ENCODE data around the gene IGBP1. TPM values are rescaled to one million over a fixed set of nuclear protein-coding genes. Genes with fewer than 3 reads are reported as not detected.

The IGBP1 gene
- total and polyA plus RNA-seq, 9 of the 15 experiments (the other 6 are each of a cell fraction or from before 2014, with no cell fraction given): 36.6 to 91.5 (median 52.8) TPM

DNA sequence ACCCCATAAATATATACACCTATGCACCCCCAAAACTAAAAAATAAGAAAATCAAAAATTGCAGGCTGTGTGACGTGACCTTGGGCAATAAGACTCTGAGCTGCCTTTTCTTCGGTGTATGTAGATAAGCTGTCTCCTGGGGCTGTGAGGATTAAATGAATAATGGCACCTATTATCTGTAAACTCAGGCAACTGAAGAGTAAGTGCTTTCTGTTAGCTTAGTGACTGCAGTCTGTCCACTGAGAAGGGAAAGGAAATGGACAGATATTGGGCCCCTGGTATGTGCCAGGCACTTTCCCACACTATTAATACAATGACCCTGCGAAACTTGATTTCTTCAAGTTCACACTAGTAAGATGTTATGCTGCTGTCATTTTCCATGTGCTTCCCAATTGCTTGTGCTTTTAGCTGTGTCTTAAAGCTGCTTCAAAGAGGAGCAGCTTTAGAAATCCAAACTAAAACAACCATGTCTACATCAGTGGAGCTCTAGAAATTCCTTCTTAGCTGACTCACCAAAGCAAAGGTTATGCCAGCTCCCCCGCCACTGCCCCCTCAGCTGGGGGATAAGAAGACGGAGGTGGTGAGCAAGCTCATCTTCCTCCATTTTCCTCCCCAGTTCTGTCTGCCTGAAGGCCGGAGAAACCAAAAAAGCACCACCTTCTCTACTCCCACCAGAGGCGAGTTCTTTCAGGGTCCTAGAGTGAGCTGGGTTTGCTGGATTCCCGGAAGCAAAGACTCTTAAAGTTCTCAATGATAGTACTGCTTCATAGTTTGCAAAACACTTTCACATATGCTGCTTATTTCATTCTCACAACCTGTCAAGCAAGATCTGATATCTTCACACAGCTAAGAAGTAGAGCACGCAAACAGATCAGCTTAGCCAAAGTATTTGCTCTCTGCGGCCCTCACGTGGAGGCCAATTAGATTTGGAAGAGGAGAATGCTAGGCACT, 35.3 kb downstream of the IGBP1 start:
- ATAC-seq: peak; percentile 88
- H3K9me3 ChIP-seq (replicated peaks; ENCODE audit: control insufficient read depth, insufficient read depth, low read depth, low read length): no peaks in the 10 kb centered on the region
- H3K79me2 ChIP-seq (ENCODE audit: control insufficient read depth, insufficient read depth, low read length): no peaks in the 10 kb centered on the region
- POLR2A ChIA-PET: interaction anchor here (0.6 to 1.6 kb wide), 7 partner anchors 15 to 1133 kb away, joined by 3 to 8 read pairs (median 4); partner anchors contain the start of gene IGBP1
- WGBS (ENCODE audit: insufficient coverage, low coverage, missing lambda C conversion rate): 8% methylated on average over 10 of the region's 11 CpGs
- peak overlapping the region in 1 of 2 experiments; percentile 38; a peak in 2 of 4 replicates for H3K9ac ChIP-seq (ENCODE audit: insufficient read depth in 1 of 2, low read depth in 2 of 2, low read length in 2 of 2)
- peaks cover 0 to 18% of the 10 kb centered on the region in 2 experiments; a peak in 4 of 5 replicates for H3K4me1 ChIP-seq (replicated peaks in 1 of 2; ENCODE audit: control insufficient read depth in 2 of 2, insufficient read depth in 2 of 2, low read length in 2 of 2)
- BruUV-seq (replicated peaks): no TSS peak
- peaks cover 20% of the 10 kb centered on the region; the same call in 2 of the 3 replicates for H3K36me3 ChIP-seq (ENCODE audit: control insufficient read depth, insufficient read depth, low read length)
- H4K20me1 ChIP-seq (replicated peaks; ENCODE audit: control insufficient read depth, insufficient read depth, low read length): no peaks in the 10 kb centered on the region
- H3K27ac ChIP-seq (ENCODE audit: extremely low read depth, low read depth, low read length): peak overlapping the region; percentile 37; the same call in 2 of the 3 replicates
- peak; percentile 76 for FAIRE-seq
- H3K9me1 ChIP-seq (ENCODE audit: control insufficient read depth, insufficient read depth, low read length): no peaks in the 10 kb centered on the region
- no peak overlapping the region for H3K4me3 ChIP-seq
- CTCF ChIA-PET (ENCODE audit: low intra/inter-chr PET ratio): no interaction called here
- intact Hi-C loops (cut with micrococcal nuclease) (no loop called here), in situ Hi-C loops (cut with MboI) (no loop called here)
- H3K27me3 ChIP-seq (ENCODE audit: control insufficient read depth in 2 of 2, insufficient read depth in 2 of 2, low read length in 2 of 2): no peaks in the 10 kb centered on the region
- H2AFZ ChIP-seq (ENCODE audit: low read depth, low read length): peak overlapping the region; percentile 86
- peak overlapping the region; percentile 50 for H3K4me2 ChIP-seq (ENCODE audit: insufficient read depth, low read length)
- peak; percentile 32 to 48 (median 40) for DNase-seq (ENCODE audit: extremely low read depth in 1 of 4, low spot score in 3 of 4)
- TF ChIP-seq ELF1 (tag; IDR thresholded peaks at IDR 0.05) (peak; percentile 63), YY1 (IDR thresholded peaks at IDR 0.05; ENCODE audit: borderline replicate concordance in 1 of 3, control insufficient read depth in 1 of 3, extremely low read depth in 1 of 3, insufficient read depth in 3 of 3, insufficient read length in 1 of 3, insufficient replicate concordance in 2 of 3, low read depth in 1 of 3, low read length in 2 of 3) (peak in 1 of 3 experiments; percentile 60), TAF15 (IDR thresholded peaks at IDR 0.05; ENCODE audit: low read depth, low read length) (no peak), NCOR1 (IDR thresholded peaks at IDR 0.05) (0 out of 2 replicates have a peak, but pooled peaks have one; percentile 20), SMARCB1 (IDR thresholded peaks at IDR 0.05; ENCODE audit: insufficient read length, low read depth) (no peak), CBFA2T3 (IDR thresholded peaks at IDR 0.05) (peak; percentile 69), MEIS2 (IDR thresholded peaks at IDR 0.05; ENCODE audit: partially characterized antibody) (peak; percentile 60), EGR1 (conservative IDR thresholded peaks at IDR 0.05) (peak; percentile 80), ZNF140 (CRISPR knock-in tag; IDR thresholded peaks at IDR 0.05) (no peak)
- TF ChIP-seq, protein P1, sequence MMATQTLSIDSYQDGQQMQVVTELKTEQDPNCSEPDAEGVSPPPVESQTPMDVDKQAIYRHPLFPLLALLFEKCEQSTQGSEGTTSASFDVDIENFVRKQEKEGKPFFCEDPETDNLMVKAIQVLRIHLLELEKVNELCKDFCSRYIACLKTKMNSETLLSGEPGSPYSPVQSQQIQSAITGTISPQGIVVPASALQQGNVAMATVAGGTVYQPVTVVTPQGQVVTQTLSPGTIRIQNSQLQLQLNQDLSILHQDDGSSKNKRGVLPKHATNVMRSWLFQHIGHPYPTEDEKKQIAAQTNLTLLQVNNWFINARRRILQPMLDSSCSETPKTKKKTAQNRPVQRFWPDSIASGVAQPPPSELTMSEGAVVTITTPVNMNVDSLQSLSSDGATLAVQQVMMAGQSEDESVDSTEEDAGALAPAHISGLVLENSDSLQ (IDR thresholded peaks at IDR 0.05): peak; percentile 15; the same call in 1 of the 2 replicates
- TF ChIP-seq, protein P2, sequence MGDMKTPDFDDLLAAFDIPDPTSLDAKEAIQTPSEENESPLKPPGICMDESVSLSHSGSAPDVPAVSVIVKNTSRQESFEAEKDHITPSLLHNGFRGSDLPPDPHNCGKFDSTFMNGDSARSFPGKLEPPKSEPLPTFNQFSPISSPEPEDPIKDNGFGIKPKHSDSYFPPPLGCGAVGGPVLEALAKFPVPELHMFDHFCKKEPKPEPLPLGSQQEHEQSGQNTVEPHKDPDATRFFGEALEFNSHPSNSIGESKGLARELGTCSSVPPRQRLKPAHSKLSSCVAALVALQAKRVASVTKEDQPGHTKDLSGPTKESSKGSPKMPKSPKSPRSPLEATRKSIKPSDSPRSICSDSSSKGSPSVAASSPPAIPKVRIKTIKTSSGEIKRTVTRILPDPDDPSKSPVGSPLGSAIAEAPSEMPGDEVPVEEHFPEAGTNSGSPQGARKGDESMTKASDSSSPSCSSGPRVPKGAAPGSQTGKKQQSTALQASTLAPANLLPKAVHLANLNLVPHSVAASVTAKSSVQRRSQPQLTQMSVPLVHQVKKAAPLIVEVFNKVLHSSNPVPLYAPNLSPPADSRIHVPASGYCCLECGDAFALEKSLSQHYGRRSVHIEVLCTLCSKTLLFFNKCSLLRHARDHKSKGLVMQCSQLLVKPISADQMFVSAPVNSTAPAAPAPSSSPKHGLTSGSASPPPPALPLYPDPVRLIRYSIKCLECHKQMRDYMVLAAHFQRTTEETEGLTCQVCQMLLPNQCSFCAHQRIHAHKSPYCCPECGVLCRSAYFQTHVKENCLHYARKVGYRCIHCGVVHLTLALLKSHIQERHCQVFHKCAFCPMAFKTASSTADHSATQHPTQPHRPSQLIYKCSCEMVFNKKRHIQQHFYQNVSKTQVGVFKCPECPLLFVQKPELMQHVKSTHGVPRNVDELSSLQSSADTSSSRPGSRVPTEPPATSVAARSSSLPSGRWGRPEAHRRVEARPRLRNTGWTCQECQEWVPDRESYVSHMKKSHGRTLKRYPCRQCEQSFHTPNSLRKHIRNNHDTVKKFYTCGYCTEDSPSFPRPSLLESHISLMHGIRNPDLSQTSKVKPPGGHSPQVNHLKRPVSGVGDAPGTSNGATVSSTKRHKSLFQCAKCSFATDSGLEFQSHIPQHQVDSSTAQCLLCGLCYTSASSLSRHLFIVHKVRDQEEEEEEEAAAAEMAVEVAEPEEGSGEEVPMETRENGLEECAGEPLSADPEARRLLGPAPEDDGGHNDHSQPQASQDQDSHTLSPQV (IDR thresholded peaks at IDR 0.05): peak; percentile 45; the same call in 1 of the 2 replicates

Data from K562 (cell line).